HCT116 (cell line): ENCODE results near the gene UGT1A7.

Experiments
- ELF1 ChIP-seq: IDR thresholded peaks from 2 replicates; pipeline ENCODE4 v1.6.1; 2012; ENCODE audit warnings: low read depth, borderline replicate concordance
- EZH2 ChIP-seq: fragments of 200-600 bp; sonication (generic); IDR thresholded peaks from 2 replicates; pipeline ENCODE4 v1.6.1; 2017; ENCODE audit warnings: antibody characterized with exemption, mixed run types
- JUND ChIP-seq: IDR thresholded peaks from 2 replicates; pipeline ENCODE4 v1.6.1; 2012
- POLR2A ChIP-seq: IDR thresholded peaks from 2 replicates; pipeline ENCODE4 v1.7.0; 2011; ENCODE audit warnings: borderline replicate concordance; ENCODE audit not compliant: insufficient read depth, insufficient read length; ENCODE audit errors: extremely low read depth
- POLR2AphosphoS5 ChIP-seq: IDR thresholded peaks from 2 replicates; pipeline ENCODE4 v1.6.1; 2011; ENCODE audit warnings: mild to moderate bottlenecking, low read depth, low read length, moderate library complexity
- SIN3A ChIP-seq: IDR thresholded peaks from 2 replicates; pipeline ENCODE4 v1.6.1; 2012; ENCODE audit warnings: low read depth
- TCF7L2 ChIP-seq: IDR thresholded peaks from 2 replicates; pipeline ENCODE4 v1.7.0; 2011; ENCODE audit warnings: borderline replicate concordance, inconsistent platforms; ENCODE audit not compliant: insufficient read depth, insufficient read length; ENCODE audit errors: extremely low read depth
- TF ChIP-seq, protein P1 (sequence below), 3 experiments: fragments of 200-600 bp in 1 of 3; sonication (generic) in 1 of 3; IDR thresholded peaks in 2 of 3; conservative IDR thresholded peaks in 1 of 3; 2 replicates each; pipeline ENCODE4 v1.5.1; 2012 to 2017; ENCODE audit warnings: low read depth in 2 of 3, low read length in 2 of 3, antibody characterized with exemption in 1 of 3, borderline replicate concordance in 1 of 3, control low read depth in 1 of 3, mild to moderate bottlenecking in 1 of 3, mixed read lengths in 1 of 3, mixed run types in 1 of 3, moderate library complexity in 1 of 3; ENCODE audit not compliant: insufficient read depth in 1 of 3

DNA sequence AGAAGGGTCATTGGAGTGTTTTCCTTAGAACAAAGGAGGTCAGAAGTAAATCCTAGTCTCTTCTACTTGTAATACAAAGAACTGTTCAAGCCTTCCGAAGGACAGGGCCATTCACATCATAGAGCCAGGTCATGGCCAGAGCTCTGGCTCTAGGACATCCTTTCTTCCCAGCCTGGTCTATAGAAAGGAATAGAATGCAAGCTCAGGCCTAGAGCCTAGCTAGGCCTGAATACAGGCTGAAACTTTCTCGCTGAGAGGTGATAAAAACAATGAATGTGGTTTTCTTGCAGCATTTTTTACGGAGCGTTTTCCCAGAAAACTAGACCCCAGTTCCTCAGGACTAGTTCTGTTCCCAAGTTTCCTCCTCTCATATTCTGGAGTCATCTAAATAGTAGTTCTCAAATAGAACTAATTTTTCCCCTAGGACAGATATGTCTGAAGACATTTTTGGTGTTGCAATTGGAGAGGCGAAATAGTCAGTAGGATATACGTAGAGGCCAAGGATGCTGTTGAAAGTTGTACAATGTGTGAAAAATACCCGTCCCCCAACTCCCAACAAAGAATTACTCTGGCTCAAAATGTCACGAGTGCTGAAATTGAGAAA is 17.8 kb downstream of the UGT1A7 start:
- TF ChIP-seq, protein P1, sequence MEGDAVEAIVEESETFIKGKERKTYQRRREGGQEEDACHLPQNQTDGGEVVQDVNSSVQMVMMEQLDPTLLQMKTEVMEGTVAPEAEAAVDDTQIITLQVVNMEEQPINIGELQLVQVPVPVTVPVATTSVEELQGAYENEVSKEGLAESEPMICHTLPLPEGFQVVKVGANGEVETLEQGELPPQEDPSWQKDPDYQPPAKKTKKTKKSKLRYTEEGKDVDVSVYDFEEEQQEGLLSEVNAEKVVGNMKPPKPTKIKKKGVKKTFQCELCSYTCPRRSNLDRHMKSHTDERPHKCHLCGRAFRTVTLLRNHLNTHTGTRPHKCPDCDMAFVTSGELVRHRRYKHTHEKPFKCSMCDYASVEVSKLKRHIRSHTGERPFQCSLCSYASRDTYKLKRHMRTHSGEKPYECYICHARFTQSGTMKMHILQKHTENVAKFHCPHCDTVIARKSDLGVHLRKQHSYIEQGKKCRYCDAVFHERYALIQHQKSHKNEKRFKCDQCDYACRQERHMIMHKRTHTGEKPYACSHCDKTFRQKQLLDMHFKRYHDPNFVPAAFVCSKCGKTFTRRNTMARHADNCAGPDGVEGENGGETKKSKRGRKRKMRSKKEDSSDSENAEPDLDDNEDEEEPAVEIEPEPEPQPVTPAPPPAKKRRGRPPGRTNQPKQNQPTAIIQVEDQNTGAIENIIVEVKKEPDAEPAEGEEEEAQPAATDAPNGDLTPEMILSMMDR (IDR thresholded peaks at IDR 0.05 in 2 of 3, conservative IDR thresholded peaks at IDR 0.05 in 1 of 3; ENCODE audit: borderline replicate concordance in 1 of 3, insufficient read depth in 1 of 3, low read depth in 2 of 3, low read length in 2 of 3) = no peak
- TF ChIP-seq ELF1 = no peak
- no peak for TF ChIP-seq POLR2A
- TF ChIP-seq TCF7L2 = no peak
- TF ChIP-seq JUND = no peak
- no peak for TF ChIP-seq POLR2AphosphoS5
- TF ChIP-seq SIN3A = no peak
- no peak for TF ChIP-seq EZH2
